Measurements from ENCODE around the gene MKRN3. TPM values are rescaled to one million over a fixed set of nuclear protein-coding genes. Genes with fewer than 3 reads are reported as not detected.

The MKRN3 gene
- total and polyA plus RNA-seq, 2 of the 4 experiments (the other 2 are of a cell fraction): under 0.01 to 0.17 TPM

- Histone ChIP-seq H2BK120ac (ENCODE audit: low read depth, low read length) (no peak overlapping the region), H2BK5ac (ENCODE audit: low read depth, low read length, poor library complexity, severe bottlenecking) (no peak overlapping the region), H3K27ac (ENCODE audit: insufficient read depth, low read length) (no peak overlapping the region), H4K8ac (ENCODE audit: low read depth in 2 of 2, low read length in 2 of 2) (no peak overlapping the region), H3K4me2 (ENCODE audit: low read depth, low read length) (no peak overlapping the region), H2AK5ac (ENCODE audit: low read depth, low read length) (no peak overlapping the region), H2BK15ac (ENCODE audit: low read depth, low read length) (no peak overlapping the region), H2AFZ (replicated peaks; ENCODE audit: low read length, poor library complexity) (no peak overlapping the region), H2BK20ac (ENCODE audit: low read depth, low read length) (no peak overlapping the region), H3K36me3 (ENCODE audit: control insufficient read depth, insufficient read depth, low read length) (no peaks in the 10 kb centered on the region), H2AK9ac (replicated peaks; ENCODE audit: low read depth, low read length, poor library complexity) (no peak overlapping the region), H3K56ac (ENCODE audit: extremely low read depth, insufficient read depth, low read length) (no peak overlapping the region), H3K14ac (replicated peaks; ENCODE audit: low read depth, low read length) (no peak overlapping the region), H3K79me1 (ENCODE audit: low read depth in 1 of 2, low read length in 2 of 2) (no peaks in the 10 kb centered on the region), H3K9ac (ENCODE audit: low read depth, low read length) (no peak overlapping the region), H3K4me3 (ENCODE audit: insufficient read depth, low read depth, low read length) (no peak overlapping the region), H3K9me3 (ENCODE audit: control insufficient read depth, insufficient read depth, low read length) (no peaks in the 10 kb centered on the region; the same call in 1 of the 2 replicates), H3K4ac (ENCODE audit: low read depth, low read length) (no peak overlapping the region), H3K23ac (ENCODE audit: low read depth, low read length) (no peak overlapping the region), H3K4me1 (ENCODE audit: control insufficient read depth, insufficient read depth, low read length) (no peaks in the 10 kb centered on the region), H3K9me1 (ENCODE audit: insufficient read depth, low read length) (no peaks in the 10 kb centered on the region), H3K27me3 (ENCODE audit: control insufficient read depth, insufficient read depth, low read length) (no peaks in the 10 kb centered on the region), H4K91ac (ENCODE audit: insufficient read depth, low read depth, low read length) (no peak overlapping the region), H4K5ac (ENCODE audit: low read depth, low read length) (no peak overlapping the region), H3K18ac (ENCODE audit: low read depth, low read length) (no peak overlapping the region), H4K20me1 (ENCODE audit: insufficient read depth, low read length) (no peaks in the 10 kb centered on the region)
- POLR2A ChIA-PET (ENCODE audit: unreplicated experiment): no interaction called here
- DNase-seq (no peak), ATAC-seq (ENCODE audit: low read depth) (no peak)
- BruUV-seq (replicated peaks): no TSS peak
- intact Hi-C loops (cut with micrococcal nuclease) (no loop called here), dilution Hi-C loops (cut with HindIII; ENCODE audit: low sequenced_read_pairs, unreplicated experiment) (no loop called here), in situ Hi-C loops (cut with MboI; ENCODE audit: low sequenced_read_pairs) (no loop called here)
- CTCF ChIA-PET: interaction anchor here (0.8 kb wide), 1 partner anchor 9 kb away, joined by 3 read pairs; no protein-coding TSS in a partner anchor
- no CpG with 5 or more reads among the region's 4 CpGs for WGBS, 2 experiments (ENCODE audit: extremely low coverage in 2 of 2, insufficient read length in 1 of 2)
- no peak for TF ChIP-seq CHD1 (IDR thresholded peaks at IDR 0.05; ENCODE audit: low read depth, low read length)
- TF ChIP-seq RAD21 (IDR thresholded peaks at IDR 0.05; ENCODE audit: low read length): no peak
- no peak for TF ChIP-seq MAZ (IDR thresholded peaks at IDR 0.05; ENCODE audit: borderline replicate concordance, low read depth, low read length)
- TF ChIP-seq RFX5 (IDR thresholded peaks at IDR 0.05; ENCODE audit: low read depth, low read length): no peak
- TF ChIP-seq ELK1 (IDR thresholded peaks at IDR 0.05; ENCODE audit: borderline replicate concordance, low read depth, low read length): no peak
- no peak for TF ChIP-seq CEBPB (IDR thresholded peaks at IDR 0.05; ENCODE audit: low read depth, low read length)
- no peak for TF ChIP-seq NFE2L2 (IDR thresholded peaks at IDR 0.05; ENCODE audit: low read depth, low read length)
- TF ChIP-seq, protein P1, sequence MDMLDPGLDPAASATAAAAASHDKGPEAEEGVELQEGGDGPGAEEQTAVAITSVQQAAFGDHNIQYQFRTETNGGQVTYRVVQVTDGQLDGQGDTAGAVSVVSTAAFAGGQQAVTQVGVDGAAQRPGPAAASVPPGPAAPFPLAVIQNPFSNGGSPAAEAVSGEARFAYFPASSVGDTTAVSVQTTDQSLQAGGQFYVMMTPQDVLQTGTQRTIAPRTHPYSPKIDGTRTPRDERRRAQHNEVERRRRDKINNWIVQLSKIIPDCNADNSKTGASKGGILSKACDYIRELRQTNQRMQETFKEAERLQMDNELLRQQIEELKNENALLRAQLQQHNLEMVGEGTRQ (IDR thresholded peaks at IDR 0.05; ENCODE audit: low read depth, low read length): no peak
- TF ChIP-seq MXI1 (IDR thresholded peaks at IDR 0.05; ENCODE audit: borderline replicate concordance, low read depth, low read length): no peak
- TF ChIP-seq FOS (IDR thresholded peaks at IDR 0.05; ENCODE audit: low read depth, low read length): no peak
- TF ChIP-seq RCOR1 (IDR thresholded peaks at IDR 0.05; ENCODE audit: insufficient replicate concordance, low read length): no peak
- TF ChIP-seq POLR2A (IDR thresholded peaks at IDR 0.05; ENCODE audit: low read depth, low read length): no peak
- no peak for TF ChIP-seq SMC3 (IDR thresholded peaks at IDR 0.05; ENCODE audit: low read depth, low read length)
- no peak for TF ChIP-seq BHLHE40 (IDR thresholded peaks at IDR 0.05; ENCODE audit: low read depth, low read length)
- TF ChIP-seq, protein P2, sequence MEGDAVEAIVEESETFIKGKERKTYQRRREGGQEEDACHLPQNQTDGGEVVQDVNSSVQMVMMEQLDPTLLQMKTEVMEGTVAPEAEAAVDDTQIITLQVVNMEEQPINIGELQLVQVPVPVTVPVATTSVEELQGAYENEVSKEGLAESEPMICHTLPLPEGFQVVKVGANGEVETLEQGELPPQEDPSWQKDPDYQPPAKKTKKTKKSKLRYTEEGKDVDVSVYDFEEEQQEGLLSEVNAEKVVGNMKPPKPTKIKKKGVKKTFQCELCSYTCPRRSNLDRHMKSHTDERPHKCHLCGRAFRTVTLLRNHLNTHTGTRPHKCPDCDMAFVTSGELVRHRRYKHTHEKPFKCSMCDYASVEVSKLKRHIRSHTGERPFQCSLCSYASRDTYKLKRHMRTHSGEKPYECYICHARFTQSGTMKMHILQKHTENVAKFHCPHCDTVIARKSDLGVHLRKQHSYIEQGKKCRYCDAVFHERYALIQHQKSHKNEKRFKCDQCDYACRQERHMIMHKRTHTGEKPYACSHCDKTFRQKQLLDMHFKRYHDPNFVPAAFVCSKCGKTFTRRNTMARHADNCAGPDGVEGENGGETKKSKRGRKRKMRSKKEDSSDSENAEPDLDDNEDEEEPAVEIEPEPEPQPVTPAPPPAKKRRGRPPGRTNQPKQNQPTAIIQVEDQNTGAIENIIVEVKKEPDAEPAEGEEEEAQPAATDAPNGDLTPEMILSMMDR (conservative IDR thresholded peaks at IDR 0.05; ENCODE audit: low read depth, low read length): no peak
- TF ChIP-seq MAFK (IDR thresholded peaks at IDR 0.05; ENCODE audit: low read depth, low read length): no peak
Measured at GRCh38 chr15:23572844-23573243, 7.4 kb downstream of the MKRN3 start.
